ENCODE data around the gene RC3H1.

DNA sequence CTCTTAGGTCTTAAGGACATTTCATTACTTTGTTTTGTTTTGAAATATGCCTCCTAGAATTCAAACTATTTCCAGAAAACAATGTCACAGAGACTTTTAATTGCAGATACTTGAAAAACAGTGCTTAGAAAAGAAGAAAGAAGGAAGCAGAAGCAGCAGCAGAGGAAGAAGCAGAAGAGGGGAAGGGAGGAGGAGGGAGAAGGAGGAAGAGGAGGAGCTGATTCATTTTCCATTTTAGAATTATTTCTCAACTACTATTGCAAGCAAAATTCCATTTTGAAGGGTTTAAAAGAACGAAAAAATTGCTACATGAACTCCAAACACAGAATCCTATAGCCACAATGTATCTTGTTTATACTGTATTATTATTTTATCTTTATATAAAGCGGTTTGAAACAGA, 13.9 kb downstream of the RC3H1 start:
- TF ChIP-seq, protein P1, sequence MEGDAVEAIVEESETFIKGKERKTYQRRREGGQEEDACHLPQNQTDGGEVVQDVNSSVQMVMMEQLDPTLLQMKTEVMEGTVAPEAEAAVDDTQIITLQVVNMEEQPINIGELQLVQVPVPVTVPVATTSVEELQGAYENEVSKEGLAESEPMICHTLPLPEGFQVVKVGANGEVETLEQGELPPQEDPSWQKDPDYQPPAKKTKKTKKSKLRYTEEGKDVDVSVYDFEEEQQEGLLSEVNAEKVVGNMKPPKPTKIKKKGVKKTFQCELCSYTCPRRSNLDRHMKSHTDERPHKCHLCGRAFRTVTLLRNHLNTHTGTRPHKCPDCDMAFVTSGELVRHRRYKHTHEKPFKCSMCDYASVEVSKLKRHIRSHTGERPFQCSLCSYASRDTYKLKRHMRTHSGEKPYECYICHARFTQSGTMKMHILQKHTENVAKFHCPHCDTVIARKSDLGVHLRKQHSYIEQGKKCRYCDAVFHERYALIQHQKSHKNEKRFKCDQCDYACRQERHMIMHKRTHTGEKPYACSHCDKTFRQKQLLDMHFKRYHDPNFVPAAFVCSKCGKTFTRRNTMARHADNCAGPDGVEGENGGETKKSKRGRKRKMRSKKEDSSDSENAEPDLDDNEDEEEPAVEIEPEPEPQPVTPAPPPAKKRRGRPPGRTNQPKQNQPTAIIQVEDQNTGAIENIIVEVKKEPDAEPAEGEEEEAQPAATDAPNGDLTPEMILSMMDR (IDR thresholded peaks at IDR 0.05 in 2 of 3, conservative IDR thresholded peaks at IDR 0.05 in 1 of 3; ENCODE audit: control insufficient read depth in 2 of 3, extremely low read depth in 1 of 3, insufficient read depth in 1 of 3, low read depth in 3 of 3, low read length in 3 of 3), result no peak
- no peak for TF ChIP-seq POLR2AphosphoS5 (IDR thresholded peaks at IDR 0.05; ENCODE audit: low read length)
- TF ChIP-seq, protein P2, sequence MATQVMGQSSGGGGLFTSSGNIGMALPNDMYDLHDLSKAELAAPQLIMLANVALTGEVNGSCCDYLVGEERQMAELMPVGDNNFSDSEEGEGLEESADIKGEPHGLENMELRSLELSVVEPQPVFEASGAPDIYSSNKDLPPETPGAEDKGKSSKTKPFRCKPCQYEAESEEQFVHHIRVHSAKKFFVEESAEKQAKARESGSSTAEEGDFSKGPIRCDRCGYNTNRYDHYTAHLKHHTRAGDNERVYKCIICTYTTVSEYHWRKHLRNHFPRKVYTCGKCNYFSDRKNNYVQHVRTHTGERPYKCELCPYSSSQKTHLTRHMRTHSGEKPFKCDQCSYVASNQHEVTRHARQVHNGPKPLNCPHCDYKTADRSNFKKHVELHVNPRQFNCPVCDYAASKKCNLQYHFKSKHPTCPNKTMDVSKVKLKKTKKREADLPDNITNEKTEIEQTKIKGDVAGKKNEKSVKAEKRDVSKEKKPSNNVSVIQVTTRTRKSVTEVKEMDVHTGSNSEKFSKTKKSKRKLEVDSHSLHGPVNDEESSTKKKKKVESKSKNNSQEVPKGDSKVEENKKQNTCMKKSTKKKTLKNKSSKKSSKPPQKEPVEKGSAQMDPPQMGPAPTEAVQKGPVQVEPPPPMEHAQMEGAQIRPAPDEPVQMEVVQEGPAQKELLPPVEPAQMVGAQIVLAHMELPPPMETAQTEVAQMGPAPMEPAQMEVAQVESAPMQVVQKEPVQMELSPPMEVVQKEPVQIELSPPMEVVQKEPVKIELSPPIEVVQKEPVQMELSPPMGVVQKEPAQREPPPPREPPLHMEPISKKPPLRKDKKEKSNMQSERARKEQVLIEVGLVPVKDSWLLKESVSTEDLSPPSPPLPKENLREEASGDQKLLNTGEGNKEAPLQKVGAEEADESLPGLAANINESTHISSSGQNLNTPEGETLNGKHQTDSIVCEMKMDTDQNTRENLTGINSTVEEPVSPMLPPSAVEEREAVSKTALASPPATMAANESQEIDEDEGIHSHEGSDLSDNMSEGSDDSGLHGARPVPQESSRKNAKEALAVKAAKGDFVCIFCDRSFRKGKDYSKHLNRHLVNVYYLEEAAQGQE (IDR thresholded peaks at IDR 0.05; ENCODE audit: low read depth, low read length), result no peak
- TF ChIP-seq YY1 (IDR thresholded peaks at IDR 0.05; ENCODE audit: low read depth, low read length), result no peak
- no peak for TF ChIP-seq POLR2A (IDR thresholded peaks at IDR 0.05; ENCODE audit: low read depth, low read length)
- TF ChIP-seq, protein P3, sequence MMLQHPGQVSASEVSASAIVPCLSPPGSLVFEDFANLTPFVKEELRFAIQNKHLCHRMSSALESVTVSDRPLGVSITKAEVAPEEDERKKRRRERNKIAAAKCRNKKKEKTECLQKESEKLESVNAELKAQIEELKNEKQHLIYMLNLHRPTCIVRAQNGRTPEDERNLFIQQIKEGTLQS (IDR thresholded peaks at IDR 0.05; ENCODE audit: borderline replicate concordance, extremely low read depth, low read depth, low read length), result no peak
- no peak for TF ChIP-seq CREM (IDR thresholded peaks at IDR 0.05; ENCODE audit: low read depth)
- TF ChIP-seq EP300 (IDR thresholded peaks at IDR 0.05; ENCODE audit: borderline replicate concordance in 1 of 2, control insufficient read depth in 1 of 2, low read depth in 2 of 2, low read length in 2 of 2), result no peak
- TF ChIP-seq RAD21 (IDR thresholded peaks at IDR 0.05; ENCODE audit: insufficient read depth, low read depth, low read length), result no peak
